Measurements from ENCODE around the gene PIGZ. TPM values are rescaled to one million over a fixed set of nuclear protein-coding genes. Genes with fewer than 3 reads are reported as not detected.

PIGZ gene
- total RNA-seq, 1 experiment from 2014 or later: 1.4 TPM

GRCh38 chr3:197006860-197007259 lies 38.2 kb upstream of the PIGZ start:
- BruUV-seq (replicated peaks): no TSS peak
- intact Hi-C loops (cut with micrococcal nuclease): no loop called here
- H3K27me3 ChIP-seq (ENCODE audit: insufficient read depth, low read length): no peaks in the 10 kb centered on the region
- no peak for TF ChIP-seq REST (IDR thresholded peaks at IDR 0.05; ENCODE audit: low read depth)
- no peak for TF ChIP-seq SRF (IDR thresholded peaks at IDR 0.05; ENCODE audit: low read depth)
- no peak for TF ChIP-seq ZNF274 (IDR thresholded peaks at IDR 0.05; ENCODE audit: low read depth, low read length)
- TF ChIP-seq ELF1 (IDR thresholded peaks at IDR 0.05; ENCODE audit: borderline replicate concordance, low read depth): no peak
- no peak for TF ChIP-seq RAD21 (IDR thresholded peaks at IDR 0.05; ENCODE audit: low read depth)
- no peak for TF ChIP-seq CTCF (IDR thresholded peaks at IDR 0.05 in 2 of 3, conservative IDR thresholded peaks at IDR 0.05 in 1 of 3; ENCODE audit: borderline replicate concordance in 1 of 3, insufficient read depth in 1 of 3, low read depth in 2 of 3, low read length in 2 of 3)
- TF ChIP-seq JUND (IDR thresholded peaks at IDR 0.05): no peak
- no peak for TF ChIP-seq ZFX (IDR thresholded peaks at IDR 0.05)
- TF ChIP-seq YY1 (IDR thresholded peaks at IDR 0.05; ENCODE audit: extremely low read depth, insufficient replicate concordance, low read depth, low read length): no peak
- TF ChIP-seq EGR1 (IDR thresholded peaks at IDR 0.05; ENCODE audit: low read depth): no peak
- no peak for TF ChIP-seq EZH2 (IDR thresholded peaks at IDR 0.05)
- TF ChIP-seq POLR2AphosphoS5 (IDR thresholded peaks at IDR 0.05; ENCODE audit: low read depth, low read length): no peak
- no peak for TF ChIP-seq EZH2phosphoT487 (IDR thresholded peaks at IDR 0.05; ENCODE audit: borderline replicate concordance)
- TF ChIP-seq ATF3 (IDR thresholded peaks at IDR 0.05): no peak
- TF ChIP-seq CEBPB (IDR thresholded peaks at IDR 0.05; ENCODE audit: low read depth): no peak
- no peak for TF ChIP-seq CBX3 (IDR thresholded peaks at IDR 0.05; ENCODE audit: low read depth)
- TF ChIP-seq POLR2A (IDR thresholded peaks at IDR 0.05; ENCODE audit: borderline replicate concordance, extremely low read depth, insufficient read depth, insufficient read length): no peak
- TF ChIP-seq TCF7L2 (IDR thresholded peaks at IDR 0.05; ENCODE audit: borderline replicate concordance, extremely low read depth, insufficient read depth, insufficient read length): no peak
- no peak overlapping the region for H3K9ac ChIP-seq (ENCODE audit: low read length)
- H3K4me2 ChIP-seq (ENCODE audit: low read length): peak overlapping the region; percentile 37
- H3K79me2 ChIP-seq (ENCODE audit: insufficient read depth, low read length): no peaks in the 10 kb centered on the region
- H3K27ac ChIP-seq (ENCODE audit: low read depth, low read length): no peak overlapping the region
- H2AFZ ChIP-seq (ENCODE audit: low read depth, low read length, poor library complexity, severe bottlenecking): no peak overlapping the region
- H4K20me1 ChIP-seq (ENCODE audit: insufficient read depth): no peaks in the 10 kb centered on the region
- CTCF ChIA-PET: no interaction called here
- no peaks in the 10 kb centered on the region for H3K9me2 ChIP-seq (ENCODE audit: insufficient read depth)
- RAD21 ChIA-PET (ENCODE audit: low non-redundant PET in 1 of 2, low total read pairs in 2 of 2, uncharacterized antibody in 2 of 2, unreplicated experiment in 2 of 2): no interaction called here
- ATAC-seq (no peak), DNase-seq (ENCODE audit: low read depth, low spot score) (no peak)
- no peaks in the 10 kb centered on the region for H3K36me3 ChIP-seq (ENCODE audit: control insufficient read depth in 1 of 2, insufficient read depth in 2 of 2, low read length in 2 of 2)
- peaks cover 20 to 42% of the 10 kb centered on the region in 2 experiments; a peak in 3 of 4 replicates for H3K4me1 ChIP-seq (ENCODE audit: control insufficient read depth in 1 of 2, insufficient read depth in 2 of 2, low read length in 2 of 2)
- H3K4me3 ChIP-seq (replicated peaks in 1 of 2; ENCODE audit: low read depth in 1 of 2, low read length in 2 of 2): no peak overlapping the region
- POLR2A ChIA-PET: no interaction called here
- no peaks in the 10 kb centered on the region for H3K9me3 ChIP-seq (ENCODE audit: control insufficient read depth in 1 of 2, insufficient read depth in 1 of 2, low read depth in 1 of 2, low read length in 2 of 2)

Measured in HCT116 (cell line).